ENCODE measurements around the gene RAB22A.
A peak's percentile ranks its signal among the peaks of the same experiment; 100 is the strongest.

The RAB22A gene

GRCh38 chr20:58312836-58313235, 3.3 kb downstream of the RAB22A start:
- no peak for ATAC-seq (replicated peaks)
- H3K4me1 Mint-ChIP-seq = peaks cover 29 to 43% of the 10 kb centered on the region in 2 donors
- H3K9me3 Mint-ChIP-seq = no peaks in the 10 kb centered on the region
- H3K36me3 Mint-ChIP-seq = peaks cover 28 to 41% of the 10 kb centered on the region in 2 donors
- H3K27me3 Mint-ChIP-seq = no peaks in the 10 kb centered on the region
- H3K4me3 Mint-ChIP-seq = no peak overlapping the region
- DNase-seq = no peak
- H3K27ac Mint-ChIP-seq = no peak overlapping the region

GRCh38 chr20:58313396-58313795, 3.9 kb downstream of the RAB22A start:
- H3K27ac Mint-ChIP-seq = no peak overlapping the region
- peaks cover 27 to 40% of the 10 kb centered on the region in 2 donors for H3K4me1 Mint-ChIP-seq
- no peak for DNase-seq
- no peak for ATAC-seq (replicated peaks)
- H3K27me3 Mint-ChIP-seq = no peaks in the 10 kb centered on the region
- peaks cover 28 to 42% of the 10 kb centered on the region in 2 donors for H3K36me3 Mint-ChIP-seq
- H3K9me3 Mint-ChIP-seq = no peaks in the 10 kb centered on the region
- H3K4me3 Mint-ChIP-seq = no peak overlapping the region

GRCh38 chr20:58321205-58321604, 11.7 kb downstream of the RAB22A start:
- no peak for DNase-seq
- H3K36me3 Mint-ChIP-seq = peaks cover 16 to 33% of the 10 kb centered on the region in 2 donors
- no peaks in the 10 kb centered on the region for H3K27me3 Mint-ChIP-seq
- no peak overlapping the region for H3K27ac Mint-ChIP-seq
- H3K9me3 Mint-ChIP-seq = no peaks in the 10 kb centered on the region
- H3K4me1 Mint-ChIP-seq = peaks cover 19 to 42% of the 10 kb centered on the region in 2 donors
- ATAC-seq (replicated peaks) = no peak
- no peak overlapping the region for H3K4me3 Mint-ChIP-seq

GRCh38 chr20:58322083-58322482, 12.6 kb downstream of the RAB22A start:
- H3K27ac Mint-ChIP-seq = no peak overlapping the region

GRCh38 chr20:58325912-58326311, 16.4 kb downstream of the RAB22A start:
- no peak for DNase-seq
- Mint-ChIP-seq H3K36me3 (peaks cover 7 to 20% of the 10 kb centered on the region in 2 donors), H3K4me3 (no peak overlapping the region), H3K4me1 (peaks cover 30 to 37% of the 10 kb centered on the region in 2 donors), H3K27ac (no peak overlapping the region), H3K9me3 (no peaks in the 10 kb centered on the region), H3K27me3 (no peaks in the 10 kb centered on the region)
- no peak for ATAC-seq (replicated peaks)

More at GRCh38 chr20:58322083-58322482, 12.6 kb downstream of the RAB22A start:
- no peak for ATAC-seq (replicated peaks)
- no peaks in the 10 kb centered on the region for H3K9me3 Mint-ChIP-seq
- peaks cover 19 to 42% of the 10 kb centered on the region in 2 donors for H3K4me1 Mint-ChIP-seq
- DNase-seq = no peak
- H3K27me3 Mint-ChIP-seq = no peaks in the 10 kb centered on the region
- peaks cover 9 to 24% of the 10 kb centered on the region in 2 donors for H3K36me3 Mint-ChIP-seq
- no peak overlapping the region for H3K4me3 Mint-ChIP-seq

- H3K27ac Mint-ChIP-seq = no peak overlapping the region
- DNase-seq (no peak), ATAC-seq (replicated peaks) (no peak)
- peaks cover 14 to 25% of the 10 kb centered on the region in 2 donors for H3K36me3 Mint-ChIP-seq
- no peaks in the 10 kb centered on the region for H3K9me3 Mint-ChIP-seq
- H3K27me3 Mint-ChIP-seq = no peaks in the 10 kb centered on the region
- peaks cover 30 to 45% of the 10 kb centered on the region in 2 donors for H3K4me1 Mint-ChIP-seq
- no peak overlapping the region for H3K4me3 Mint-ChIP-seq
Measured at GRCh38 chr20:58327211-58327610, 17.7 kb downstream of the RAB22A start.

GRCh38 chr20:58328836-58329235, 19.3 kb downstream of the RAB22A start:
- no peak for DNase-seq
- H3K4me1 Mint-ChIP-seq = peaks cover 29 to 45% of the 10 kb centered on the region in 2 donors

GRCh38 chr20:58329711-58330110, 20.2 kb downstream of the RAB22A start:
- no peaks in the 10 kb centered on the region for H3K9me3 Mint-ChIP-seq
- H3K4me3 Mint-ChIP-seq = no peak overlapping the region
- H3K36me3 Mint-ChIP-seq = peaks cover 19 to 26% of the 10 kb centered on the region in 2 donors
- no peak overlapping the region for H3K27ac Mint-ChIP-seq
- no peaks in the 10 kb centered on the region for H3K27me3 Mint-ChIP-seq
- ATAC-seq (replicated peaks) = no peak
- DNase-seq = no peak
- H3K4me1 Mint-ChIP-seq = peaks cover 27 to 45% of the 10 kb centered on the region in 2 donors

More at GRCh38 chr20:58328836-58329235, 19.3 kb downstream of the RAB22A start:
- no peak for ATAC-seq (replicated peaks)
- H3K27ac Mint-ChIP-seq = no peak overlapping the region
- H3K9me3 Mint-ChIP-seq = no peaks in the 10 kb centered on the region
- peaks cover 19 to 29% of the 10 kb centered on the region in 2 donors for H3K36me3 Mint-ChIP-seq
- no peak overlapping the region for H3K4me3 Mint-ChIP-seq
- no peaks in the 10 kb centered on the region for H3K27me3 Mint-ChIP-seq

- H3K36me3 Mint-ChIP-seq = peaks cover 19 to 26% of the 10 kb centered on the region in 2 donors
- H3K27ac Mint-ChIP-seq = no peak overlapping the region
- no peaks in the 10 kb centered on the region for H3K27me3 Mint-ChIP-seq
- H3K9me3 Mint-ChIP-seq = no peaks in the 10 kb centered on the region
- DNase-seq = no peak
- H3K4me3 Mint-ChIP-seq = no peak overlapping the region
- ATAC-seq (replicated peaks) = no peak
- peaks cover 27 to 45% of the 10 kb centered on the region in 2 donors for H3K4me1 Mint-ChIP-seq
Measured at GRCh38 chr20:58330249-58330648, 20.7 kb downstream of the RAB22A start.

- Mint-ChIP-seq H3K9me3 (no peaks in the 10 kb centered on the region), H3K27me3 (no peaks in the 10 kb centered on the region), H3K4me3 (no peak overlapping the region), H3K27ac (no peak overlapping the region), H3K36me3 (peaks cover 19 to 26% of the 10 kb centered on the region in 2 donors), H3K4me1 (peaks cover 26 to 42% of the 10 kb centered on the region in 2 donors)
- DNase-seq (no peak), ATAC-seq (replicated peaks) (no peak)
Measured at GRCh38 chr20:58330687-58331086, 21.2 kb downstream of the RAB22A start.

GRCh38 chr20:58331961-58332551, 22.5 kb downstream of the RAB22A start:
- Mint-ChIP-seq H3K4me1 (peaks cover 23 to 29% of the 10 kb centered on the region in 2 donors), H3K27ac (no peak overlapping the region), H3K36me3 (peaks cover 21 to 25% of the 10 kb centered on the region in 2 donors), H3K9me3 (no peaks in the 10 kb centered on the region), H3K27me3 (no peaks in the 10 kb centered on the region), H3K4me3 (no peak overlapping the region)
- DNase-seq = no peak
- no peak for ATAC-seq (replicated peaks)

- Mint-ChIP-seq H3K27me3 (no peaks in the 10 kb centered on the region), H3K9me3 (peaks cover 0 to 11% of the 10 kb centered on the region in 2 donors), H3K27ac (no peak overlapping the region), H3K4me1 (peaks cover 17 to 27% of the 10 kb centered on the region in 2 donors), H3K4me3 (no peak overlapping the region), H3K36me3 (peaks cover 24 to 41% of the 10 kb centered on the region in 2 donors)
- no peak for DNase-seq
- ATAC-seq (replicated peaks) = no peak
Measured at GRCh38 chr20:58339741-58340140, 30.2 kb downstream of the RAB22A start.

- H3K27me3 Mint-ChIP-seq = no peaks in the 10 kb centered on the region
- H3K9me3 Mint-ChIP-seq = peaks cover 0 to 11% of the 10 kb centered on the region in 2 donors
- H3K27ac Mint-ChIP-seq = peak overlapping the region; percentile 11
- ATAC-seq (replicated peaks) (no peak), DNase-seq (no peak)
- peaks cover 17 to 27% of the 10 kb centered on the region in 2 donors for H3K4me1 Mint-ChIP-seq
- H3K4me3 Mint-ChIP-seq = no peak overlapping the region
- peaks cover 24 to 41% of the 10 kb centered on the region in 2 donors for H3K36me3 Mint-ChIP-seq
Measured at GRCh38 chr20:58340151-58340550, 30.6 kb downstream of the RAB22A start.

- Mint-ChIP-seq H3K9me3 (peaks cover 0 to 11% of the 10 kb centered on the region in 2 donors), H3K27me3 (no peaks in the 10 kb centered on the region), H3K36me3 (peaks cover 31 to 48% of the 10 kb centered on the region in 2 donors), H3K27ac (no peak overlapping the region), H3K4me1 (peaks cover 18 to 27% of the 10 kb centered on the region in 2 donors), H3K4me3 (no peak overlapping the region)
- ATAC-seq (replicated peaks) = no peak
- DNase-seq = no peak
Measured at GRCh38 chr20:58340853-58341252, 31.3 kb downstream of the RAB22A start.

Data from stimulated activated naive B cell treated with anti-CD40 and anti-IgM and Interleukin-4, amounts not matched to agents 10 μg/mL and 1 μg/mL and 100 μg/mL, for 72 hours (primary cell).